GM21528 (cell line): Measurements from ENCODE around the gene FAM151B.
"Not testable (repeated sequence)": the region's sequence is repeated elsewhere in the genome, so short reads cannot be mapped to it uniquely, and the experiment has no call there.

Source experiments
- ATAC-seq: cut with Tn5 transposase; IDR thresholded peaks from one replicate; pipeline ENCODE4 v1.9.1; 2021; ENCODE audit warnings: mild to moderate bottlenecking, moderate library complexity; ENCODE audit not compliant: unreplicated experiment, low FRiP score

FAM151B gene, protein sequence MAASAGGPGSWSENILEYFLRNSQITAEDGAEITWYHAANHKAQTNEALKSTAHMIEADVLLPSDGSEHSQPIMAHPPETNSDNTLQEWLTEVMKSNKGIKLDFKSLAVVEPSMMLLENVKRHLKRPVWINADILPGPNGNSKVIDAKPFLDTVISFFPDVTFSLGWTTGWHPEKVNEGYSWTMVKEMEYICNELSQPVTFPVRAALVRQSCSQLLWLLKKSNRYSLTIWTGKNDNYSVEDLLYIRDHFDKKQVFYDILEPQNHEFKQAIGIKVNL

DNA sequence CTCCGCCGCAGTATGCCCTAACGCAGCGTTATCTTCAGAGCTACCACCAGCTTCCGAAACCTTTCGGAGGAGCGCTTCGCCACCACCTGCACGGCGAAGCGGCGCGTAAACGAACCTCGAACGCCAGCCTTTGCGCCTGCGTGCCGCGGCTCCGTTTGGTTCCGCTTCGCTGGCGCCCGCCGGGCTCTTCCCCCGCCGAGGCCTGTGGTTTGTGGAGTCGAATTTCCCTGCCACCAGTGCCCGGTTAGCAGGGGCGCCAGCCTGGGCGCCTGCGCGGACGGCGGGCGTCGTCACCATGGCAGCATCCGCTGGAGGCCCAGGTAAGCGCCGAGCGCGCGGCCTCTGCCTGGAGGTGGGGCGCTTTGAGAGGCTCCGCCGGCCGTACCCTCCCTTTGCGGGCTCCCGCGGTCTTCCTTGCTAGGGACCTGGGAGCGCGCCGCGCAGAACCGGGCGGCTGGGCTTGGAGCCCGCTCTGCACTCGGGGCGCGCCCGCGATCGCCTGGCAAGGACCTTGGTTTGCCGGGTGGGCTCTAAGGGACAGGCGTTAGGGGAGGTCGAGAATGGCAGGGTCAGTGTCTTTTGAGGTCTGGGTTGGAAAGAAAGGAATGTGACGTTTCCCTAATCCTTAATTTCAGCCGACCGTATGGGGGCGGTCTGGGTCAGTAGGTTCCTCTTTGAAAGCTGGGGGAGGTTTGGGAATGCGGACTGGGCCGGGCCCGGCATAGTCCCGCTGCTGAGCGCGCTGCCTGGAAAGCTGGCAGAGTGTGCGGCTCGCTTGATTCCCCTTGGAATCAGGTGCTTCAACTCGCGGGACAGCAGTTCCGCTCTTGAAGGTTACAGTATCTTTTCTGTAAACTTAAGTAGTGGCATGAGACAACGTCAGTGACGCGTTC lies at the start of gene FAM151B:
TSS of gene FAM151B (plus strand) at position 272 of the 893 bp plus-strand sequence. CDS start at position 296, 24 bp downstream.
- ATAC-seq = peak; percentile 84

DNA sequence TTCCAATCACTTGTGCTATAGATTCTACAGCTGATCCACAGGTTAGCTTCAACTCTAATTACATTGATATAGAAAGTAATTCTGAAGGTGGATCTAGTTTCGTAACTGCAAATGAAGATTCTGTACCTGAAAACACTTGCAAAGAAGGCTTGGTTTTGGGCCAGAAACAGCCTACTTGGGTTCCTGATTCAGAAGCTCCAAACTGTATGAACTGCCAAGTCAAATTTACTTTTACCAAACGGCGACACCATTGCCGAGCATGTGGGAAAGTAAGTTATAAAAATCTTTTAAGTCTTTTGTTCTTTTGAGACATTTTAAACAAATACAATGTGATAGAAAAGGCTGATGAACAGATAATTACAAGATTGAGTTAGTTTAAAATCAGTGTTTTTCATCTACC lies 49.2 kb upstream of the FAM151B start:
- ATAC-seq = no peak

DNA sequence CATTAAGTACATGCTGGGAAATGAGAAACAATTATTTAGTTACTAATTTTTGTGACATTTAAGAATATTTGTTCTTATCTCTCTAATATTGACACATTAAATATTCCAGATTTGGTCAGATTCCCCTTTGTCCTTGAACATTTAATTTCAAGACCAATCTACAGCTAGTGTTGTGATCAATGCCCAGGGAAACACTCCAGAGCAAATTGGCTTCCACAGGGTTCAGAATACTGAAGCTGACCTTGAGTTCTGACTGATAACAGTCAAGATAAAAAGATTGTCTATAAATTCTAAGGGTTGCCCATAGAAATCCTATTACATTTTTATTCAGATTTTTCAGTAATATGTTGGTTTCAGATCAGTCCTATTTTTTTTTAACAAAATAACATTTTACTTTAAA lies 48.7 kb upstream of the FAM151B start:
- no peak for ATAC-seq

DNA sequence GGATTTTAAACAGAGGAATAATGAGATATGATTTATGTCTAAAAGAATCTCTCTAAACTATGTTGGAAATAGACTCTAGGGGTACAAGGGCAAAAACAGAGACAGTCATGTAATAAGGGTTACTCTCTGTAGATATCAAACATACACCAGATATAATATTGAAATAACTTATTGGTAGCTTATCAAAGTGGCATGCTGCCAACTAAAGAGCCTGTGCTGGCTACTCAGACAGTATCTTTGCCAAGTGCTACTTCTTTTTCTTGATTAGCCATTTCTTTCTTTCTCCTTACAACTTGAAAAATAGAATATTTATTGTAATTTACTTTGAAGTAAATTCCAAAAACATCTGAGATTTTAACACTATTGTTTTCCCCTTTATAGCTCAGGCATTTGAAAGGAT lies 45.2 kb upstream of the FAM151B start:
- no peak for ATAC-seq

DNA sequence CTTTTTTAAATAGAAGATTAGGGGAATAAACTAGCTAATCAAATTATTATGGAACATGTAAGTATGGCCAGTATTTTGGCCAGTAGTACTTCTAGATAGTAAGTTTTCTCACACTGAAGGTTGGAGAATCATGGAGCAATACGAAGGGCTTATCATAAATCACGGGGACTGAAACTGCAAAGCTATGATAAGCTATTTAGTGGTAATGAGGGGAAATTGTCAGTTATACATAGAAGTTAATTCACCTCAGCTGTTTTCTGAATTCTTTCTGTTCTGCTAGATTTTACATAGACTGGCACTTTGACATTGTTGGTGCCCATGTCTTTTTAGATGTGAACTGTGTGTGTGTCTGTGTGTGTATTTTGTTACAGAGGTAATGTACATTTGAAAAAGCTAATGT lies 34.5 kb upstream of the FAM151B start:
- ATAC-seq = no peak

DNA sequence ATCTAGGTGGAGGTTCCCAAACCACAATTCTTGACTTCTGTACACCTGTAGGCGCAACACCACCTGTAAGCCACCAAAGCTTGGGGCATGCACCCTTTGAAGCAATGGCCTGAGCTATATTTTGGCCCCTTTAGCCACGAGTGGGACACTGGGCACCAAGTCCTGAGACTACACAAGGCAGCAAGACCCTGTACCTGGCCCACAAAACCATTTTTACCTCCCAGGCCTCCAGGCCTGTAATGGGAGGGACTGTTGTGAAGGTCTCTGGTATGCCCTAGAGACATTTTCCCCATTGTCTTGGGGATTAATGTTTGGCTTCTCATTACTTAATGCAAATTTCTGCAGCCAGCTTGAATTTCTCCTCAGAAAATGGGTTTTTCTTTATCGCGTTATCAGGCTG lies 24.6 kb upstream of the FAM151B start:
- ATAC-seq = no peak

DNA sequence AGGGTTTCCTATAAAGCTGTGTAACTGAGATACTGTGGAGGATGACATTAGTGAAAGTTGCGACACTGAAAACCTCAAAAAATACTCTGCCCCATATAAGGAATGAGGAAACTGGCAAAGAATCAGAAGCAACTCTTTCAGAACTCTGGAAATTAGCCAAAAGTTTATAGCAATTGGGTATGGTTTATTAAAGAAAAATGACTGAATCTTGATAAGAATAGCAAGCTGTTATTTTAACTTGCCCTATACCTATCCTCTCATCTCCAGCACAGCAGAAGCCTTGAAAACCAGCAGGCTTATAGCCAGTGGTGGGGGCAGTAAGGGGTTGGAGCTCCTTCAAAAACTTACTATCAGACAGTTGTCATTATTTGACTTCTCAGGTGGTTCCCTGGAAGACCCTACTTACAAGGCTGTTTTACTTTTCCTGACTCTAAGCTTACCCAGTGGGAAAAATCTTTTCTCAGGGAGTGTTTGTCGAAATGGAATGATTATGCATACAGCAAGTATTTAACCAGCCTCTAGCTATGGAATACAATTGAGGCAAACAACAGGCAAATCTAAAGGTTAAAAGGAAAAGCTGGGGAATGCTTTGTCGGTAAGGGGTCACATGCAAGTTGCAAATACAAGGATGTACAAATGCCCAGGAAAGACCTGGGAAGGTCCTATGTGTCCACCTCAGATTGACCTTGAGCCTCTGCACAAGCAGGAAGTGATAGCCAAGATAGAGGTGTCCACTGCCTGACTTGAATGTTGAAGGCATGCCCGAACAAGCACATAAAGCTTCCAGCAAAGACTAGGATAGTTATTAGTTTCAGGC lies 21.0 kb upstream of the FAM151B start:
- no peak for ATAC-seq

DNA sequence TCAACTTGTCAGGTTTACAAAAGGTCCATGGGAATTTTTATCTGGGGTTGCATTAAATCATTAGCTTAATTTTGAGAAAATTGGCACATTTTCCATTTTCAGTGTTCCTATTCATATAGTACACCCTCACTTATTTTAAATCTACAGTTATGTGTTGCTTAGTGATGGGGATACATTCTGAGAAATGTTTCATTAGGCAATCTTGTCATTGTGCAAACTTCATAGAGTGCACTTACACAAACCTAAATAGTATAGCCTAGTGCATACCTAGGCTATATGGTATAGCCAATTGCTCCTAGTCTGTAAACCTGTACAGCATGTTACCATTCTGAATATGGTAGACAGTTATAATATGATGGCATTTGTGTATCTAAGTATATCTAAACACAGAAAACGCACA lies 19.8 kb upstream of the FAM151B start:
- no peak for ATAC-seq

DNA sequence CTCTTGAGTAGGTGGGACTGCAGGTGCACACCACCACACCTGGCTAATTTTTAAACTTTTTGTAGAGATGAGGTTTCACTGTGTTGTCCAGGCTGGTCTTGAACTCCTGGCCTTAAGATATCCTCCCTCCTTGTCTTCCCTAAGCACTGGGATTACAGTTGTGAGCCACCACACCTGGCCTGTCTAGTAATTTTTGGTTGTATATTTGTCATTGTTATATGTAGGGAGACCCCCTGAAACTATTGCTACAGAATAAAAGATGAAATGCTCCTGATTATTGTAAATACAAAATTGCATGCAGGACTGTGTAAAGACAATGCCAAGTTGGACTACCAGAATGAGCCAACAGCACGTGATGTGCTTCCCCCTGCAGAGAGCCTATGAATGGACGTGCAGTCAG lies 17.3 kb upstream of the FAM151B start:
- not testable (repeated sequence) for ATAC-seq

DNA sequence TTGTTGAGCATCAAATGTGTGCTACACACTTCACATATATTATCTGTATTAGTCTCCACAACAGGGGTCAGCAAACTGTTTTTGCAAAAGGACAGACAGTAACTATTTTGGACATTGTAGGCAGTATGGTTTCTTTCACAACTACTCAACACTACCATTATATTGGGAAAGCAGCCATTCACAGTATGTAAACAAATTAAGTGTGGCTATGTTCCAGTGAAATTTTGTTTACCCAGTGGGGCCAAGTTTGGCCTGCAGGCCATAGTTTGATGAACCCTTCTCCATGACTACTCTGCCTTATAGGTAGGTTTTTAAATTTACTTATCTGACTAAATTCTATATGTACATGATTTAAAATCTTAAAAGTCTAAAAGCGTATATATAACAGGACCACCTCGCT lies 13.0 kb upstream of the FAM151B start:
- ATAC-seq = no peak

DNA sequence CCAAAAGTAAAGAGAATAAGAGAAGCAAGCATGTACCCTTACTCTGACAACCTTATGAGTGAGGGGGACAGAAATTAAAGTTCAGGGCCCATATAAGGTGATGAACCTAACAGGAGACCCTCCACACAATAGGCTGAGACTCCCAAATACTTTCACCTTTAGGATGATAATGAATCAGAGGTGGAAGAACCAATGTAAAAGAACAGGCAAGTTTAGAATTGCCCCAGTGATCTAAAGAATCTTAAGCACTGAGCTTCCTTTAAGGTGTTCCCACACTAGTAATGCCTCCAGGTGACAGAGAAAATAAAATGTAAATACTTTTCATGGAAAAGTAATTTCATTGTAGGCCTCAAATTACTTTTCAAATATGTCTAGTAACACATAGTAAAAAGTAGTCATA lies 8.2 kb upstream of the FAM151B start:
- no peak for ATAC-seq

DNA sequence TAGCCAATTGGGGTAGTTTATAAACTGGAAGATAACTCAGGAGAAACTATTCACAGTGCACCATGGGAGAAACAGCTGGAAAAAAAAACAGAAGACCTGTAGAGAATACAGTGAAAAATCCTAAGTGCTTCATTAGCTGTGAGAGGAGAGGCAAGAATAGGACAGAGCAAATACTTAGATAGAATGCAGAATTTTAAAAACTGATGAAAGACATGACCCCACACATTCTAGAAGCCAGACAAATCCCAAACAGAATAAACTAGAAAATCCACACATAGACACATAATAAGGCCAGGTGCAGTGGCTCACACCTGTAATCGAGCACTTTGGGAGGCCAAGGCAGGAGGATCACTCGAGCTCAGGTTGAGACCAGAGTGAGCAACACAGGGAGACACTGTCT lies 7.5 kb upstream of the FAM151B start:
- ATAC-seq = no peak

DNA sequence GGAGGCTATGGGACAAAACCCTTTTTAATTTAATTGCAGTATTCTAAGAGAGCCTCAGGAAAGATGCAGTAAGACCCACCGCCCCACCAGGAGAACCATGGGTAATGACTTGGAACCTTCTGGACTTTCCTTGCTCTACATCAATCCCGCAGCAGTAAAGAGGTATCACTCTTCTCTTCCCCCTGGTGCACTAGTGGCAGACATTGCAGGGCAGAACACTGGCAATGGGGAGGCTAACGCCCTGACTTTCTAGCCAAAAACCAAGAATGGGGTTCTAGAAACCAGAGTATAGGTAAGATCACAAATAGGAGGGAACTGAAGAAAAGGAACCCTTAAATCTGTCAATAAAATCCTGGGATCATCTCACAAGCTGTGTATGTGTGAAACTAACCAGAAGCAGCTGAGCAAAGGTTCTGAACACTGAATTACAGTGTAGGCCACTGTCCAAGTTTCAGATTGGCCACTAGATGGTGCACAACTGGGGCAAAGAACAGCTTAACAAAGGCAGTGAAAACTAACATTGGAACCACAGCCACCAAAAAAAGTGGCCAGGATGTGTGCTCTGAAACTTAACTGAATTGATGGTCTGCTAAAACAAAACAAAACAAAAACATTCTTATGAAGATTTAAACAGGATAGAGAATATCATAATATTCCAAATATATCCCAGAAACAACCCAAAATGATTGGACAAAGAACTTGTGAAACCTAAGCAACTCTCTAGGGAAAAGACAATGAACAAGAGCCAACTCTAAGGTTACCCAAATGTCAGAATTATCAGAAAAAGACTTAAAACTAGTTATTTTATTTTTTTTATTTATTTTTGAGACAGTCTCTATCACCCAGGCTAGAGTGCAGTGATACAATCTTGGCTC lies 6.6 kb upstream of the FAM151B start:
- ATAC-seq = no peak

DNA sequence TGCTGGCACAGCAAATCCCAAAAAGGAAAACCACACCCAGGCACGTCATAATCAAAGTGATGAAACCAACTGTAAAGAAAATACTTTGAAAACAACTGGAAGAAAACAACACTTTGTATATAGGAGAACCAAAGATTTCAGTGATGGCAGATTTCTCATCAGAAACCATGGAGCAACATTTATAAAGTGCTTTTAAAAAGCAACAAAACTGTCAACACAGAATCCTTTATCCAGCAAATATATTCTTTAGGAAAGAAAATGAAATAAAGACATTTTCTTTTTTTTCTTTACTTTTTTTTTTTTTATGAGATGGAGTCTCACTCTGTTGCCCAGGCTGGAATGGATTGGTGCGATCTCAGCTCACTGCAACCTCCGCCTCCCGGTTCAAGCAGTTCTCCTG lies 5.3 kb upstream of the FAM151B start:
- ATAC-seq = no peak

DNA sequence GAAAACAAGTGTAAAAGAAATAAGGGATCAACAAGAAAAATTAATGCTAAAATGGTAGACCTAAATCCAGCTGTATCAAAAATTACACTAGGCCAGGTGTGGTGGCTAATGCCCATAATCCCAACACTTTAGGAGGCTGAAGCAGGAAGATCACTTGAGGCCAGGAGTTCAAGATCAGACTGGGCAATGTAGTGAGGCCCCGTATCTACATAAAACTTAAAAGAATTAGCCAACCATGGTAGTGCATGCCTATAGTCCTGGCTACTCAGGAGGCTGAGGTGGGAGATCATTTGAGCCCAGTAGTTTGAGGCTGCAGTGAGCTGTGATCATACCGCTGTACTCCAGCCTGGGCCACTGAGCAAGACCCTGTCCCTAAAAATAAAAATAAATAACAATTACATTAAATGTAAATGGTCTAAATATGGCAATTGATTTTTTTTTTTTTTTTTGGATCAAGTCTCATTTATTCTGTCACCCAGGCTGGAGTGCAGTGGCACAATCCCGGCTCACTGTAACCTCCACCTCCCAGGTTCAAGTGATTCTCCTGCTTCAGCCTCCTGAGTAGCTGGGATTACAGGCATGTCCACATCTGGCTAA lies 4.2 kb upstream of the FAM151B start:
- ATAC-seq = no peak

DNA sequence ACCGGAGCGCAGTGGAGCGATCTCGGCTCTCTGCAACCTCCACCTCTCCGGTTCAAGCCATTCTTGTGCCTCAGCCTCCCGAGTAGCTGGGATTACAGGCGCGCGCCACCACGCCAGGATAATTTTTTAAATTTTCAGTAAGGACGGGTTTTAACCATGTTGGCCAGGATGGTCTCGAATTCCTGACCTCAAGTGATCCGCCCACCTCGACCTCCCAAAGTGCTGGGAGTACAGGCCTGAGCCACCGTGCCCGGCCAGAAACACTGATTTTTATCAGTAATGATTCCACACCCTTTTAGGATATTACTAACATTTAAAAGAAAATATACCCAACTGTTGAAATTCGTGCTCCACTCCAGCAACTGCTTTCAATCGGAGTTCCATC lies 464 bp upstream of the FAM151B start:
- no peak for ATAC-seq

DNA sequence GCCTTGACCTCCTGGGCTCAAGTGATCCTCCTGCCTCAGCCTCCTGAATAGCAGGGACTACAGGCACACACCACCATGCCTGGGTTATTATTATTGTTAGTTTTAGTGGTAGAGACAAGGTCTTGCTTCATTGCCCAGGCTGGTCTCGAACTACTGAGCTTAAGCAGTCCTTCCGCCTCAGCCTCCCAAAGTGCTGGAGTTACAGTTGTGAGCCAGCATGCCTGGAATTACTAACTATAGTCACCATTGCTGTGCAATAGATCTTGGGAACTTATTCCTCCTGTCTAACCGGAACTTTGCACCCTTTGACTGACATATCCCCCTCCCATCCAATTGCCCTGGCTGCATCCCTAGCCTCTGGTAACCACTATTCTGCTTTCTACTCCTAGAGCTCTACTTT lies 3.4 kb downstream of the FAM151B start:
- ATAC-seq = no peak

DNA sequence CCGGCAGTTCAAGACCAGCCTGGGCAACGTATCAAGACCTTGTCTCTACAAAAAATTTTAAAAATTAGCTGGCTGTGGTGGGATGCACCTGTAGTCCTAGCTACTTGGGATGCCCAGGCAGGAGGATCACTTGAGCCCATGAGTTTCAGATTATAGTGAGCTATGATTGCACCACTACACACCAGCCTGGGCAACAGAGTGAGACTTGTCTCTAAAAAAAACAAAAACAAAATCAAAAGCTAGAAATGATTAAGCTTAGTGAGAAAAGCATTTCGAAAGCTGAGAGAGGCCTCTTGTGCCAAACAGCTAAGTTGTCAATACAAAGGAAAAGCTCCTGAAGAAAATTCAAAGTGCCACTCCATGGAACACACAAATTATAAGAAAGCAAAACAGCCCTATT lies 4.8 kb downstream of the FAM151B start:
- ATAC-seq = no peak

DNA sequence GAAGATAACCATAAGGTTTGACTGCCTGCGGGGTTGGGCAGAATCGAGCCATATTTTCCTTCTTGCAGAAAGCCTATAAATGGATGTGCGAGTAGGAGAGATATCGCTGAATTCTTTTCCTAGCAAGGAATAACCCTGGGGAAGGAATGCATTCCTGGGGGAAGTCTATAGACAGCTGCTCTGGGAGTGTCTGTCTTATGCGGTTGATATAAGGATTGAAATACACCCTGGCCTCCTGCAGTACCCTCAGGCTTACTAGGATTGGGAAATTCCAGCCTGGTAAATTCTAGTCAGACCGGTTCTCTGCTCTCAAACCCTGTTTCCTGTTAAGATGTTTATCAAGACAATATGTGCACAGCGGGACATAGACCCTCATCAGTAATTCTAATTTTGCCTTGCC lies 5.5 kb downstream of the FAM151B start:
- ATAC-seq = not testable (repeated sequence)

DNA sequence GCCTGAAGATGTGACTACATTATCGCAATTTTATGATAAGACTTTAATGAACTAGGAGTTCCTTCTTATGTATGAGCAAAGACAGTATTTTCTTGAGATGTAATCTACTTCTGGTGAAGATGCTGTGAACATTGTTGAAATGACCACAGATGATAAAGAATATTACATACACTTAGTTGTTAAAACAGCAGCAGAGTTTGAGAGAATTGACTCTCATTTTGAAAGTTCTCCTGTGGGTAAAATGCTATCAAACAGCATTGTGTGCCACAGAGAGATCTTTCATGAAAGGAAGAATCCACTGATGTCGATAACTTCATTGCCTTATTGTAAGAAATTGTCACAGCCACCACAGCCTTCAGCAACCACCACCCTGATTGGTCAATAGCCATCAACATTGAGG lies 8.0 kb downstream of the FAM151B start:
- no peak for ATAC-seq
